Osteocyte (in vitro differentiated cells): ENCODE results near the gene PCNT. TPM values are rescaled to one million over a fixed set of nuclear protein-coding genes. Genes with fewer than 3 reads are reported as not detected.
"Not testable (repeated sequence)": the region's sequence is repeated elsewhere in the genome, so short reads cannot be mapped to it uniquely, and the experiment has no call there.

Experiments
- DNase-seq: peaks from one replicate; pipeline ENCODE4 v3.0.0; 2021; ENCODE audit warnings: mixed read lengths; ENCODE audit not compliant: unreplicated experiment; ENCODE audit errors: extremely low spot score
- H3K27ac Mint-ChIP-seq: one replicate; pipeline ENCODE4 v1.8.0; 2021; ENCODE audit warnings: mild to moderate bottlenecking, mixed read lengths; ENCODE audit not compliant: unreplicated experiment
- H3K27me3 Mint-ChIP-seq: one replicate; pipeline ENCODE4 v1.8.0; 2021; ENCODE audit warnings: mixed read lengths; ENCODE audit not compliant: unreplicated experiment
- H3K36me3 Mint-ChIP-seq: one replicate; pipeline ENCODE4 v1.8.0; 2021; ENCODE audit warnings: mixed read lengths; ENCODE audit not compliant: unreplicated experiment
- H3K4me1 Mint-ChIP-seq: one replicate; pipeline ENCODE4 v1.8.0; 2021; ENCODE audit warnings: mixed read lengths; ENCODE audit not compliant: unreplicated experiment
- H3K4me3 Mint-ChIP-seq: one replicate; pipeline ENCODE4 v1.8.0; 2021; ENCODE audit warnings: mild to moderate bottlenecking, moderate library complexity, mixed read lengths; ENCODE audit not compliant: unreplicated experiment
- H3K9me3 Mint-ChIP-seq: one replicate; pipeline ENCODE4 v1.8.0; 2021; ENCODE audit warnings: mixed read lengths; ENCODE audit not compliant: unreplicated experiment
- total RNA-seq: library from RNA; stranded (reverse); gene quantifications from 2 replicates; pipeline ENCODE4 v1.2.1, GENCODE V29; 2021
- TF ChIP-seq, protein P1 (sequence below): fragments of 200-600 bp; sonication (generic); IDR thresholded peaks from 2 replicates; pipeline ENCODE4 v1.5.0; 2021; ENCODE audit warnings: antibody characterized with exemption, mild to moderate bottlenecking, moderate library complexity

Gene PCNT
- total RNA-seq, 1 donor from 2014 or later = 38.9 TPM

DNA sequence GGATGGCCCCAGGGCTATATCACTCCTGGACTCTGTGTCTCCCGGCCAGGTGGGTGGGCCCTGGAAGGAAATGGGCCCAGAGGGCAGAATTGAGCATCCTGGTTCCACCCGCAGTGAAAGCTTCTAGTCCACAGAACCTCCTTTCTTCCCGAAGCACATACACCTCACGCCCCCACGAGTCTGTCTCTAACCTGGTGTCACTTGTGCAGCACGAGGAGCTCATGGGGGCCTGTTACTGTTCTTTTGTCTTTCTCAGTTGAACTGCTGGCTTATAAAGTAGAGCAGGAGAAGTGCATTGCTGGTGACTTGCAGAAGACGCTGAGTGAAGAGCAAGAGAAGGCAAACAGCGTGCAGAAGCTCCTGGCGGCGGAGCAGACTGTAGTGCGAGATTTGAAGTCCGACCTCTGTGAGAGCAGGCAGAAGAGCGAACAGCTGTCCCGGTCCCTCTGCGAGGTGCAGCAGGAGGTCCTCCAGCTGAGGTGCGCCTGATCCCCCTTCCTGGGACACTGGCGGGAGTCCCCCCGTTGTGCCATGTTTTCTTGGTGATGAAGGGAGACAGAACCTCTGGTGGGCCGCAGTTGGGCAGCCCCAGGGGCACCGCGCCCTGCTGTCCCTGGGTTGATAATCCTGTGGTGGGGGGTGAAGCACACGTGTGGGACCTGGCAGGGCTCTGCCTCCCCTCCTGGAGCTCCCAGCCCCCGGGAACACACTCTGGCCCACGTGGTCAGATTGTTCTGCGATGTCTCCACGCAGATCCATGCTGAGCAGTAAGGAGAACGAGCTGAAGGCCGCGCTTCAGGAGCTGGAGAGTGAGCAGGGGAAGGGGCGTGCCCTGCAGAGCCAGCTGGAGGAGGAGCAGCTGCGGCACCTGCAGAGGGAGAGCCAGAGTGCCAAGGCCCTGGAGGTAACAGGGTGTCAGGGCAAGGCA lies 106.1 kb downstream of the PCNT start:
- no peak for DNase-seq
- Mint-ChIP-seq H3K27ac (no peak overlapping the region), H3K9me3 (no peaks in the 10 kb centered on the region), H3K4me3 (no peak overlapping the region), H3K27me3 (no peaks in the 10 kb centered on the region), H3K36me3 (peaks cover 34% of the 10 kb centered on the region), H3K4me1 (no peaks in the 10 kb centered on the region)
- TF ChIP-seq, protein P1, sequence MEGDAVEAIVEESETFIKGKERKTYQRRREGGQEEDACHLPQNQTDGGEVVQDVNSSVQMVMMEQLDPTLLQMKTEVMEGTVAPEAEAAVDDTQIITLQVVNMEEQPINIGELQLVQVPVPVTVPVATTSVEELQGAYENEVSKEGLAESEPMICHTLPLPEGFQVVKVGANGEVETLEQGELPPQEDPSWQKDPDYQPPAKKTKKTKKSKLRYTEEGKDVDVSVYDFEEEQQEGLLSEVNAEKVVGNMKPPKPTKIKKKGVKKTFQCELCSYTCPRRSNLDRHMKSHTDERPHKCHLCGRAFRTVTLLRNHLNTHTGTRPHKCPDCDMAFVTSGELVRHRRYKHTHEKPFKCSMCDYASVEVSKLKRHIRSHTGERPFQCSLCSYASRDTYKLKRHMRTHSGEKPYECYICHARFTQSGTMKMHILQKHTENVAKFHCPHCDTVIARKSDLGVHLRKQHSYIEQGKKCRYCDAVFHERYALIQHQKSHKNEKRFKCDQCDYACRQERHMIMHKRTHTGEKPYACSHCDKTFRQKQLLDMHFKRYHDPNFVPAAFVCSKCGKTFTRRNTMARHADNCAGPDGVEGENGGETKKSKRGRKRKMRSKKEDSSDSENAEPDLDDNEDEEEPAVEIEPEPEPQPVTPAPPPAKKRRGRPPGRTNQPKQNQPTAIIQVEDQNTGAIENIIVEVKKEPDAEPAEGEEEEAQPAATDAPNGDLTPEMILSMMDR = no peak

DNA sequence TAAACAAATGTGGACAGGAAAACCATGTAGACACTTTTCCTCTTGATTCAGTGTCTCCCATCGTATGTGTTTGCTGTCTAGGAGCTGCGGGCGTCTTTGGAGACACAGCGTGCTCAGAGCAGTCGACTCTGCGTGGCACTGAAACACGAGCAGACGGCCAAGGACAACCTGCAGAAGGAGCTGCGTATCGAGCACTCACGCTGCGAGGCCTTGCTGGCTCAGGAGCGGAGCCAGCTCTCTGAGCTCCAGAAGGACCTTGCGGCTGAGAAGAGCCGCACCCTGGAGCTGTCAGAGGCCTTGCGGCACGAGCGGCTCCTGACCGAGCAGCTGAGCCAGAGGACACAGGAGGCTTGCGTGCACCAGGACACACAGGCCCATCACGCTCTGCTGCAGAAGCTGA lies 107.5 kb downstream of the PCNT start:
- Mint-ChIP-seq H3K27me3 (no peaks in the 10 kb centered on the region), H3K4me1 (no peaks in the 10 kb centered on the region), H3K36me3 (peaks cover 37% of the 10 kb centered on the region), H3K4me3 (no peak overlapping the region), H3K9me3 (no peaks in the 10 kb centered on the region), H3K27ac (no peak overlapping the region)
- DNase-seq = no peak
- TF ChIP-seq, protein P1 = no peak

DNA sequence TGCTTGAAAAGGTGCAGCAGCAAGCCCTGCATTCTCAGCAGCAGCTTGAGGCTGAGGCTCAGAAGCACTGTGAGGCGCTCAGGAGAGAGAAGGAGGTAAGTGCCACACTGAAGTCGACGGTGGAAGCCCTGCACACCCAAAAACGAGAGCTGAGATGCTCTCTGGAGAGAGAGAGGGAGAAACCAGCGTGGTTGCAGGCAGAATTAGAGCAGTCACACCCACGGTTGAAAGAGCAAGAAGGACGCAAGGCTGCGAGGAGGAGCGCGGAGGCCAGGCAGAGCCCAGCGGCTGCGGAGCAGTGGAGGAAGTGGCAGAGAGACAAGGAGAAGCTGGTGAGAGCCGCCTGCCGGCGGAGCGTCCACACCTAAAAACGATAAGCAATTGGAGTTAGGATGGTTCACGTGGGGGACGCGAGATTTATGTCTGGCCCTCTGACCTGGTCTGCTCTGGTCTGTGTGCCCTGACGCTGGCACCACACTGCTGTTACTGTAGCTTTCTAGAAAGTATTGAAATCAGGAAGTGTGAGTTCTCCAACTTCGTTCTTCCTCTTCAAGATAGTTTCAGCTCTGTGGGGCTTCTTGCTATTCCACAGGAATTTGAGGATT lies 108.0 kb downstream of the PCNT start:
- peaks cover 37% of the 10 kb centered on the region for H3K36me3 Mint-ChIP-seq
- no peaks in the 10 kb centered on the region for H3K4me1 Mint-ChIP-seq
- H3K27me3 Mint-ChIP-seq = no peaks in the 10 kb centered on the region
- no peak for DNase-seq
- H3K9me3 Mint-ChIP-seq = no peaks in the 10 kb centered on the region
- H3K4me3 Mint-ChIP-seq = no peak overlapping the region
- TF ChIP-seq, protein P1 = no peak
- H3K27ac Mint-ChIP-seq = no peak overlapping the region

DNA sequence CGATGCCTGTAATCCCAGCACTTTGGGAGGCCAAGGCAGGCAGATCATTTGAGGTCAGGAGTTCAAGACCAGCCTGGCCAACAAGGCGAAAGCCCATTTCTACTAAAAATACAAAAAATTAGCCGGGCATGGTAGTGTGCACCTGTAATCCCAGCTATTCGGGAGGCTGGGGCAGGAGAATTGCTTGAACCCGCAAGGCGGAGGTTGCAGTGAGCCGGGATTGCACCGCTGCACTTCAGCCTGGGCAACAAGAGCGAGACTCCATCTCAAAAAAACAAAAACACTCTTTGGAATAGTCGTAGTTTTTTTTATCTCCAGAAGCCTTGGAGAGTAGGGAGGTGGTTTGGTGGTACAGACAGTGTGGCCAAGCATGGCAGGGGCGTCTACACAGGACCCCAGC lies 109.2 kb downstream of the PCNT start:
- H3K27ac Mint-ChIP-seq, H3K27me3 Mint-ChIP-seq: not testable (repeated sequence)
- peaks cover 32% of the 10 kb centered on the region for H3K36me3 Mint-ChIP-seq

DNA sequence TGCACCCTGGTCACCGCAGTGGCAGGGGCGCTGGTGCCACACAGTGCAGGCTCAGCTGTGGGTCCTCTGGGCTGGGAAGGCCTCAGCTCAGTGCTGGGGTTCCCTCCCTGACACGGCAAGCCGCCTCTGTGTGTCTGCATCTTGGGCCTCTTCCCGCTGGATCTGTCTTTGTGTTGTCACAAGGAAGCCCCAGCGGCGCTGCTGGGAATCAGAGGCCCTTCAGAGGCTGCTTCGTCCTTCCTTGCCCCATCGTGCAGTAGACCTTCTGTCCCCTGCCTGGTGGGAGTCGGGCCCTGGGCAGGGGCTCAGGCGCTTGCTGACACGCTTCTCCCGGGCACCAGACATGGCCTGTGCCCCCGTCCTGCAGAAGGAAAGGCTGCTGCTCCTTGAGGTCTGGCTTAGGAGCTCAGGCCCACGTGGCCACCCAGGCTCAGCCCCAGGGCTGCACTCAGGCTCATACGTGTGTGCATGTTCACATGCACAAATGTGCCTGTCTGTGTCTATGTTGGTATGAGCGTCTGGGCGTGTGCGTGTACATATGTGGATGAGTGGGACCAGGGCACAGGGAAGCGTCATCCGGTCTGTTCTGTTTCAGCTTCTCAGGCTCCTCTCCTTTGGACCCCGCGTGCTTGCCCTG lies 110.5 kb downstream of the PCNT start:
- no peak for DNase-seq
- no peaks in the 10 kb centered on the region for H3K27me3 Mint-ChIP-seq
- no peak overlapping the region for H3K4me3 Mint-ChIP-seq
- TF ChIP-seq, protein P1 = no peak
- H3K36me3 Mint-ChIP-seq = peaks cover 37% of the 10 kb centered on the region
- no peak overlapping the region for H3K27ac Mint-ChIP-seq
- H3K4me1 Mint-ChIP-seq = no peaks in the 10 kb centered on the region
- no peaks in the 10 kb centered on the region for H3K9me3 Mint-ChIP-seq

More for the DNA sequence above, 109.2 kb downstream of the PCNT start:
- not testable (repeated sequence) for H3K4me3 Mint-ChIP-seq, H3K4me1 Mint-ChIP-seq, H3K9me3 Mint-ChIP-seq, DNase-seq
